ENCODE measurements around the gene CLCF1.
"Not testable (repeated sequence)": the region's sequence is repeated elsewhere in the genome, so short reads cannot be mapped to it uniquely, and the experiment has no call there.

CLCF1 gene

DNA sequence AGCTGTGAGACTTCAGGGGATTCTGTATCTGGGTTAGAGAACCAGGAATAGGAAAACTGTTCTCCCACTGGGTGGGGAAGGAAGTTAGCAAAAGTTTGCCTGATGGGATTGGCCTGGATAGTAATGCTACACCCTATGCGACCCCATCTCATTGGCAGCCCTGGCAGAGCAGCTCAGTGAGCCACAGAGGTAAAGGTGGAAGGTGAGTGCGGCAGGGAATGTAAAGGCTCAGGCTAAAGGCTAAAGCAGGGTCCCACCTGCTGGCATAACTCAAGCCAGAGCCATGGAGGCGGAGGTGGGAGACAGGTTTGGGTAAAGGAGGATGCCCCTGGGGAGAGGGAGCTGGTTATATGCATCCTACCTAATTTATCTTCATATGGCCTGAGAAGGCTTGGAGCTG is 51.3 kb downstream of the CLCF1 start:
- TF ChIP-seq, protein P1, sequence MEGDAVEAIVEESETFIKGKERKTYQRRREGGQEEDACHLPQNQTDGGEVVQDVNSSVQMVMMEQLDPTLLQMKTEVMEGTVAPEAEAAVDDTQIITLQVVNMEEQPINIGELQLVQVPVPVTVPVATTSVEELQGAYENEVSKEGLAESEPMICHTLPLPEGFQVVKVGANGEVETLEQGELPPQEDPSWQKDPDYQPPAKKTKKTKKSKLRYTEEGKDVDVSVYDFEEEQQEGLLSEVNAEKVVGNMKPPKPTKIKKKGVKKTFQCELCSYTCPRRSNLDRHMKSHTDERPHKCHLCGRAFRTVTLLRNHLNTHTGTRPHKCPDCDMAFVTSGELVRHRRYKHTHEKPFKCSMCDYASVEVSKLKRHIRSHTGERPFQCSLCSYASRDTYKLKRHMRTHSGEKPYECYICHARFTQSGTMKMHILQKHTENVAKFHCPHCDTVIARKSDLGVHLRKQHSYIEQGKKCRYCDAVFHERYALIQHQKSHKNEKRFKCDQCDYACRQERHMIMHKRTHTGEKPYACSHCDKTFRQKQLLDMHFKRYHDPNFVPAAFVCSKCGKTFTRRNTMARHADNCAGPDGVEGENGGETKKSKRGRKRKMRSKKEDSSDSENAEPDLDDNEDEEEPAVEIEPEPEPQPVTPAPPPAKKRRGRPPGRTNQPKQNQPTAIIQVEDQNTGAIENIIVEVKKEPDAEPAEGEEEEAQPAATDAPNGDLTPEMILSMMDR (IDR thresholded peaks at IDR 0.05; ENCODE audit: borderline replicate concordance, insufficient read depth, low read depth, low read length) = no peak
- no peak overlapping the region for H3K4me3 ChIP-seq (ENCODE audit: low read depth, low read length)

DNA sequence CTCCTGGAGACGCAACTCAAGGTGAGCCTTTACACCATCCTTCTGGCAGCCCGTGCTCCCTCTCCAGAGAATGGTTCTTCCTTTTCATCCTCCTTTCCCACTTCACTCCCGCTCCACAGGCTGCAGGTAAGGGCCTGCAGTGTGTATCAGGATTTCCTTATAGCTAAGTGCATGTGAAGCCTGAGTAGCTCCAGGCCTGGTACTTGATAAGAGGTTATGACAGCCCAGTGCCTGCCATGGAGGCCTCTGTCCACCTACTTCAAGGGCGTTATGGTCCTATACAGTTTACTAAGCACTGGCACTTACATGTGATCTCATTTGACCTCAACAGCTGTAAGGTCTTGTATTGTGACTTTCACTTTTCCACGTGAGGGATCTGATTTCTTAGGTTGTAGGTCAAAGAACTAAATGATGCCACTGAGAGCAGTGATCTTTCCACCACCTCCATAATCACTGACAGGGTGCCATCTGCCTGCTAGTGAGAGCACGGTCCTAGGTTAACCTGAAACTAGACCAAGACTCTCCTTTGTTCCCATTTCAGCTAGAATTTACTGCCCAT is 52.0 kb downstream of the CLCF1 start:
- TF ChIP-seq, protein P1 (IDR thresholded peaks at IDR 0.05; ENCODE audit: borderline replicate concordance, insufficient read depth, low read depth, low read length) = no peak
- no peak overlapping the region for H3K4me3 ChIP-seq (ENCODE audit: low read depth, low read length)

DNA sequence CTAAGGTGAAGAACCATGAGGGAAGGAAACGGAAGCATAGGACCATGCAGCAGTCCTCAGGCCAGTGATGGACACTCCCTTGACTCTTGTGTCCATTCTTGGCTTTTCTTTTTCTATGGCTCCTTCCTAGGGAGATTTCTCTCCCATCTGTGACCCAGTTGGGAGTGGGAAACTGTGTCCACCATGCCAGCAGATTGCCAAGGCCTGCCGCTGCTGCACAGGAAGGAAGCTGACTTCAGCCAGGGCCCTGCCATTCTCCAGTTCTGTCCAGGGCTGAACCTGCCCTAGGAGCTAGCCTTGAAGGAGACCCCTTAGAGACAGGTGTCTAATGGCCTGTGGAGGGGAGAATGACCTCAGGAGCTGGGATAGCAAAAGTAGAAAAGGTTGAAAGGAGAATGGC is 52.7 kb downstream of the CLCF1 start:
- TF ChIP-seq, protein P1 (IDR thresholded peaks at IDR 0.05; ENCODE audit: borderline replicate concordance, insufficient read depth, low read depth, low read length) = no peak
- H3K4me3 ChIP-seq (ENCODE audit: low read depth, low read length) = no peak overlapping the region

DNA sequence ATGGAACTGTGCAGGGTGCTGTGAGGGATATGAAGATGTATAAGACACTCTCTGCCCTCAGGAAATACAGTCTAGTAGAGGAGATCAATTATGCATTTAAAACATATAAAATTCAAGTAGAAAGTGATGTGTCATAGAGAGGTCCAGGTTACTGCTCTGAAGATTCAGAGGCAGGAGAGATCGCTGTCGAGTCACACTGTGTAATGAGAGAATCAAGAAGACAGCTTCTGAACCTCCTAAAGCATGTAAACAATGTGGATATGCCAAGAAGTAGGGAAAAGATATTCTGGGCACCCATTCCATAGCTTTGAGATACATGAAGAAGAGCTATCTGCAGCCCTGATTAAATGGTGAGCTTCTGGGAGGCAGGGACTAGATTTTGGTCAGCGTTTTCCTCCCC is 53.4 kb downstream of the CLCF1 start:
- TF ChIP-seq, protein P1 (IDR thresholded peaks at IDR 0.05; ENCODE audit: borderline replicate concordance, insufficient read depth, low read depth, low read length) = no peak
- H3K4me3 ChIP-seq (ENCODE audit: low read depth, low read length) = no peak overlapping the region

DNA sequence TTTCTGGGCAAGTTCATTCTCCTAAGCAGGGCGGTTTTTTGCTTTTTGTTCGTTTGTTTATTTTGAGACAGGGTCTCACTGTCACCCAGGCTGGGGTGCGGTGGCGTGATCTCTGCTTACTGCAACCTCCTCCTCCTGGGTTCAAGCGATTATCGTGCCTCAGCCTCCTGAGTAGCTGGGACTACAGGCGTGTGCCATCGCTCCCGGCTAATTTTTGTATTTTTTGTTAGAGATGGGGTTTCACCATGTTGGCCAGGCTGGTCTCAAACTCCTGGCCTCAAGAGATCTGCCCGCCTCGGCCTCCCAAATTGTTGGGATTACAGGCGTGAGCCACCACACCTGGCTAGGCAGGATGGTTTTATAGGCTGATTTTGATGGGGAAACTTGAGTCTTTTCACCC is 54.5 kb downstream of the CLCF1 start:
- not testable (repeated sequence) for H3K4me3 ChIP-seq (ENCODE audit: low read depth, low read length)

DNA sequence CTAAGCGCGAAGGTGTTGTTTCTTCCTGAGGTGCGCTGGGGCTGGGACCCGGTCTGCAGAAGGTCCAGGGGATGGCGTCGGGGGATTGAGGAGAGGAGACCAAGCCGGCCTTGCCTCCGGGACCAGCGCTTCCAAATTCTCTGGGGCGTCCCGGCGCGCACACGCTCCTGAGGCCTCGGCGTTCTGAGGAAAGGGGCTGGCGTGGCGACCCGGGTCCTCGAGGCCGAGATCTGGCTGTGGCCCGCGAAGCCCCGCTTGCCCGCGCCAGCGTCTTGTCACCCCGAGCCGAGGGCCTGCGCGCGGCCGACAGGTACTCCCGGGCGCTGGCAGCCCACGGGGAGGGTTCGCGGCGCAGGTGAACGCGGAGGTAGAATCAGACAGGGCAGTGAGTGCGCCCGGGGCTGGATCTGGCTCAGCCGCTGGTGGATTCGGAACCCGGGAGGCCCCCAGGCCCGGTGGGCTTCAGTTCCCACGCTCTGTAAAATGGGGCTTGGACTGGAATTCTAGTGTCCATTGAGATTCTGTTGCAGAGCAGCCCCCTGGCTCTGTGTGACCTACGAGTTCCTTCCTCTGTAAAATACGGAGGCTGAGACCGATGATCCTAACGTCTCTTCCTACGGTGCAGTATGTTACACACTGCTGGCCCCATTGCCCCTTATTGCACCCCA is 55.4 kb downstream of the CLCF1 start:
- TF ChIP-seq, protein P1 (IDR thresholded peaks at IDR 0.05; ENCODE audit: borderline replicate concordance, insufficient read depth, low read depth, low read length) = no peak
- H3K4me3 ChIP-seq (ENCODE audit: low read depth, low read length) = peak overlapping the region; percentile 79

DNA sequence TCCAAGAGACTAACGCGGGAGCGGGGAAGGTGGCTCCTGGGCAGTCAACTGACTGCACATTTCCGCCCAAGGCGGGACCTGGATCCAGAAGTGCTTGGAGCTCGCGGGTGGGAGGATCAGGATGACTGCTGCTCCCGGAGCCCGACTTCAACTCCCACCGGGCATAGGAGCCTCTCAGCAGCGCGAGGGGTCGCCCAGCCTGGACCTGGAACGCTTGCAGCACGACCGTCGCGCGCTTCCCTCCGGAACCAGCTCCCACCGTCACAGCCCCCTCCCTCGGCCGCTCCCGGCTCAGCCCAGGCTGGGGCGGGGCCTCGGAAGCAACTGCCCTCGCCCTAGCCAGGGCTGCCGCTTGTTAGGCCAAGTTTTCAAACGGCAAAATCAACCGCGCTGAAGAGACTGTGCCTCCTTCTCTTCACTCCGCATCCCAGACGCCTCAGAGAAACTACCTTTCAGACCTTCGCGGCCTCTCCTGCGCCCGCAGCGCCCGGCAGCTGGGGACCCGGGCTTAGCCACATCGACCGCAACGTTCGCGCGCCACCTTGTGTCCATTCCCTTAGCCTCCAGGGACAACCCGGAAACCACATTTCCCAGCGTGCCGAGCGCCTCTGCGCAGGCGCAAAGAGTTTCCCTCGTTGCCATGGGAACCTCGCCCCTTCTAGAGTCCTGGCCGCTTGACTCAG is 56.1 kb downstream of the CLCF1 start:
- peak overlapping the region; percentile 79 for H3K4me3 ChIP-seq (ENCODE audit: low read depth, low read length)
- TF ChIP-seq, protein P1 (IDR thresholded peaks at IDR 0.05; ENCODE audit: borderline replicate concordance, insufficient read depth, low read depth, low read length) = peak; percentile 85

Measured in GM12875 (cell line).